Sigmoid colon (tissue), 4 donors: ENCODE measurements around the gene GDF7.

ENCODE experiments used
- POLR2A ChIP-seq, 2 donors: fragments of 450-650 bp; IDR thresholded peaks; one replicate each; pipeline ENCODE4 v1.6.1; 2016; ENCODE audit warnings: antibody characterized with exemption in 2 of 2, mild to moderate bottlenecking in 2 of 2, moderate library complexity in 2 of 2
- POLR2AphosphoS5 ChIP-seq, 4 donors: sonication (generic); formaldehyde crosslinking; IDR thresholded peaks; one replicate each; pipeline ENCODE4 v1.6.1; 2017; ENCODE audit warnings: antibody characterized with exemption in 4 of 4
- TF ChIP-seq, protein P1 (sequence below), 4 experiments: fragments of 450-650 bp in 3 of 4; fragments of 200-600 bp in 1 of 4; IDR thresholded peaks; one replicate each; pipeline ENCODE4 v1.5.1; 2016 to 2019; ENCODE audit warnings: antibody characterized with exemption in 4 of 4, mild to moderate bottlenecking in 3 of 4, moderate library complexity in 2 of 4

DNA sequence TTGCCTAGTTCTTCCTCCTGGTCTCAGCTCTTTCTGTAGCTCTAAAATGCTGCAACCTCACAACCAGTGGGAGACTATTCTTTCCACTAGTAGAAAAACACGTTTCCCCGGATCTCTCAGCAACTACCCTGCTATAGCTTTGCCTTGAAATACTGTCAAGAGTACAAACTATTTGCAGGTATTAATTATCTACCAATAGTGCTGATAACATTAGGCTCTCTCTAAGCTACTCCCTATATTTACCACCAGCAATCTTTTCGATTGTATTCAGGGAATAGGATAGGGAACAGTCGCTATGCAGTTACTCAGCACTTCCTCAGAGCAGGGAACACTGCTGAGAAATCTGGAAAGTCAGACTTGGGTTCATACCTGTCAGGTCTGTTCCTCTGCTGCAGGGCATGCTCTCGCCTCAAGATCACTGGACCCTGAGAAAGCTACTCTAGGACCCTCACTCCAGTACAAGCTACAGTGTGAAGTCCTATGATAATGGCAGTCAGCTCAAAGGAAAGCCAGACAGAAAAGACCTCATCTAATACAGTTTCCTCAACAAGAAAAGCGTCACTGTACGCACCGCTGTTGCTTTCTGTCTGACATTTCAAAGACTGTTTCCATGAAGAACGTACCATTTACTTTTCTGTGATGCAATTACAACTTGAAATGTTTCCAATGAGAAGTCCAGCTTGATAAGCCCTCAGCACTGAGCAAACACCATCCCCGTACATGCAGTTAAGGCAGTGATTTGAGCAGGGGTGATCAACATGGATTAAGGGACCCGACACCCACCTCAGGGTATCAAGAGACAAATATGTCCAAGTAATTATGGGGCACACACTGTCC, 22.7 kb downstream of the GDF7 start:
- TF ChIP-seq POLR2A (IDR thresholded peaks at IDR 0.05) (no peak), POLR2AphosphoS5 (IDR thresholded peaks at IDR 0.05) (no peak)
- TF ChIP-seq, protein P1, sequence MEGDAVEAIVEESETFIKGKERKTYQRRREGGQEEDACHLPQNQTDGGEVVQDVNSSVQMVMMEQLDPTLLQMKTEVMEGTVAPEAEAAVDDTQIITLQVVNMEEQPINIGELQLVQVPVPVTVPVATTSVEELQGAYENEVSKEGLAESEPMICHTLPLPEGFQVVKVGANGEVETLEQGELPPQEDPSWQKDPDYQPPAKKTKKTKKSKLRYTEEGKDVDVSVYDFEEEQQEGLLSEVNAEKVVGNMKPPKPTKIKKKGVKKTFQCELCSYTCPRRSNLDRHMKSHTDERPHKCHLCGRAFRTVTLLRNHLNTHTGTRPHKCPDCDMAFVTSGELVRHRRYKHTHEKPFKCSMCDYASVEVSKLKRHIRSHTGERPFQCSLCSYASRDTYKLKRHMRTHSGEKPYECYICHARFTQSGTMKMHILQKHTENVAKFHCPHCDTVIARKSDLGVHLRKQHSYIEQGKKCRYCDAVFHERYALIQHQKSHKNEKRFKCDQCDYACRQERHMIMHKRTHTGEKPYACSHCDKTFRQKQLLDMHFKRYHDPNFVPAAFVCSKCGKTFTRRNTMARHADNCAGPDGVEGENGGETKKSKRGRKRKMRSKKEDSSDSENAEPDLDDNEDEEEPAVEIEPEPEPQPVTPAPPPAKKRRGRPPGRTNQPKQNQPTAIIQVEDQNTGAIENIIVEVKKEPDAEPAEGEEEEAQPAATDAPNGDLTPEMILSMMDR (IDR thresholded peaks at IDR 0.05): no peak
